ENCODE measurements around the gene WWOX.
"Not testable (repeated sequence)": the region's sequence is repeated elsewhere in the genome, so short reads cannot be mapped to it uniquely, and the experiment has no call there.

Gene WWOX

DNA sequence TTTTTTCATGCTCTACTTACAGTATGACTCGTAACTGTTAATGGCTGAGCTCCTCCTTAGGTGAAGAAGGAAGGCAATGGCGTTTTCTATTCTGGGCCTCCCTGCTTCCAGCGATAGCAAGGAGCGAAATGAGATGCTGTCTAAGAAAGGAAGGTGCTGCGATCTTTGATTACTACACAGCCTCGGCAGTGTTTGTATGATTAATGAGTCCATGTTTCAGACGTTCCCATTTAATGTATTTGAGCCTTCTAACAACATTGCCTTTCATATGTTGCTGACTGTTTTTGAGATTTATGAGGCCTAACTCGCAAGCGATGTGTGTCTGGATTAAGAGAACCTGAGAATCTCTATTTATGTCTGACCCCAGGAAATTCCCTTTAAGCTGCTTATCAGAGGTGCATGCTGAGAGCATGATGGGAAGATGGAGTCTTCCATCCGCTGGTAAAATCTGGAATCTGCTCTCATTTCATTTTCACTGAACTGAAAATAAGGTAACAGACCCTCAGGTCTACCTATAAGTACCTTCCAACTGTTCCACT lies 403.4 kb downstream of the WWOX start:
- no peak for DNase-seq (ENCODE audit: low spot score)

DNA sequence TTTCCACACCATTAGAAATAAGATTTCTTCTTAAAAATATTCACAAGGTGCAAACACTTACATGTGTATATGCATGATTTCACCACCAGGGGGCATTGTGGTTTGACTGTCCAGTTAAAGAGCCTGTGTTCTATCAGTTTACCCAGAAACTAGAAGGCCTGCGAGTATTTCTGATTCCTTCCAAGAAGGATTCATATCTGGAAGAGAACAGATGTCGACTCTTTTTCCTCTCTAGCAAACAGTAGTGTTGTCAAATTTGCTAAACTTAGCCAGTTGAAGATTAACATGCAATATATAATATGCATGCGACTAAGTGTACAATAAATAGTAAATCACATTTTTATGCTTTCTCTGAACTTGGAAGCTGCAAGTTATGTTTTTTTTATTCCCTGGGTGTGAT lies 404.1 kb downstream of the WWOX start:
- peak; percentile 1 for DNase-seq (ENCODE audit: low spot score)

- no peak for DNase-seq (ENCODE audit: low spot score)
Measured at GRCh38 chr16:78504401-78504851, 405.0 kb downstream of the WWOX start.

GRCh38 chr16:78505036-78505435 lies 405.6 kb downstream of the WWOX start:
- DNase-seq (ENCODE audit: low spot score), result no peak

- DNase-seq (ENCODE audit: low spot score), result no peak
Measured at GRCh38 chr16:78505544-78506366, 406.3 kb downstream of the WWOX start.

DNA sequence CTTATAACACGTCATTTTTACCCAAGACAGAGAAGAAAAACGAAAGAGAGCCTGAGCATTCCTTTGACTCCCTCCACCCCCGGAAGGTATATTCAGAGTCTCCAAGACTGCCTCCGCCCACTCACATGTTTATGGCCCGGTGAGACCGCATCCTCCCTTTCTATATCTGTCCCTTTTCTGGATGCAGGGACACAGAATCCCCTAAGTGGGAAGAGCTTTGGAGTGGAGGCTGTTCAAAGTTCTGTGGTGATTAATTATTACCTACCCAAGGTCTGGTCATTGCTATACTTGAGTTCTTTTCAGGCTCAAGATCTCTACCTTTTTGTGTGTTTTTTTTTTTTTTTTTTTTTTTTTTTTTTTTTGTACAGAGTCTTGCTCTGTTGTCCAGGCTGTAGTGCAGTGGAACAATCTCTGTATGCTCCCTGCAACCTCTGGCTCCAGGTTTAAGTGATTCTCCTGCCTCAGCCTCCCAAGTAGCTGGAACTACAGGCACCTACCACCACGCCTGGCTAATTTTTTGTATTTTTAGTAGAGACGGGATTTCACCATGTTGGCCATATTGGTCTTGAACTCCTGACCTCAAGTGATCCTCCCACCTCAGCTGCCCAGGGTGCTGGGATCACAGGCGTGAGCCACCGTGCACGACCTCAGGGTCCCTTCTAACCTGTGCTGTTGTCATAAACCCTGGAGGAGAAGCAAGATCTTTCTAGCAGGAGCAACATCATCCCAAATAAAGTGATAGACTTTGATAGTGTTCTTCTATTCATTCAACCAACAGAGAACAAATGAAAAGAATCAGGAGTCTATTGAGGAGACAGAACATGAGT lies 407.1 kb downstream of the WWOX start:
- no peak for DNase-seq (ENCODE audit: low spot score)

DNA sequence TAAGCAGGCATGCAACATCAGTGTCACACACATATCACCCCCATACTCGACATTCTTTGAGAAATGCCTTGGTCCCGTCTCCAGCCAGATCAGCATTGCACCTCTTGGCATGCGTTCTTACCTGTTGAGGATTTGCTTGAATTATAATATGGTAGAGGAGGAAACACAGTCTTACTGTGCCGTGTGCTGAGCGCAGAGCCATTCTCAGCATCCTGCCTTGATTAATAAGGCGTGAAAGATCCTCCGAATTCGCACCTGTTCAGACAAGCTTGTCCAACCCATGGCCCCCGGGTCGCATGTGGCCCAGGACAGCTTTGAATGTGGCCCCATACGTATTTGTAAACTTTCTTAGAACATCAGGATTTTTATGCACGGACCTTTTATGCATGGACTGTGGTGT lies 408.1 kb downstream of the WWOX start:
- DNase-seq (ENCODE audit: low spot score), result no peak

DNA sequence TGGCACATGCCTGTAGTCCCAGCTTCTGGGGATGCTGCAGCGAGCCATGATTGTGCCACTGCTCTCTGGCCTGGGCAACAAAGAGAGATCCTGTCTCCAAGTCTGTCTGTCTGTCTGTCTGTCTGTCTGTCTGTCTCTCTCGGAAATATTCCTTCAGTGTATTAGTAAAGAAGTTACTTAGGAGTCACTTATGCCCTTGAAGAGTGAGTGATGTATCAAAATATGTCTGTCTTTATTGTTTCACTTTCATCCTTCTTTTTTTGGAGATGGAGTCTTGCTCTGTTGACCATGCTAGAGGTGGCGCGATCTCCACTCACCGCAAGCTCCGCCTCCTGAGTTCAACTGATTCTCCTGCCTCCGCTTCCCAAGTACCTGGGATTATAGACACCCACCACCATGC lies 410.5 kb downstream of the WWOX start:
- no peak for DNase-seq (ENCODE audit: low spot score)

GRCh38 chr16:78510496-78510895 lies 411.0 kb downstream of the WWOX start:
- no peak for DNase-seq (ENCODE audit: low spot score)

DNA sequence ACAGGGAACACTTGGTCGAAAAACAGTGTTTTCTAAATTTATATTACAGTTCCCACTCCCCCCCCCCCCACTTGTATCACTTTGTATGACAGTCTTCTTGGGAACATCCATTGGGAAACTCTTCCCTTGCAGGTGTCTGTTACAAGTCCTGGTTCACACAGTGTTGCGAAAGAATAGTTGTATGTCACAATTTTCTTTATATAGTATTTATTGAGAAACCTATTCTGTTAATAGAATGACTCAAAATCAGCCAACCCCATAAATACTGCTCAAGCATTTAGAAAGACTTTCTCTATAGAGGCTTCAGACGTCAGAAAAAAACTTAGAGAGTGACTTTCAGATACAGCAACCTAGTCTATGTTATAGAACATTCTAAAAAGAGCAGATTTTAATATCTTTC lies 414.4 kb downstream of the WWOX start:
- DNase-seq (ENCODE audit: low spot score), result no peak

DNA sequence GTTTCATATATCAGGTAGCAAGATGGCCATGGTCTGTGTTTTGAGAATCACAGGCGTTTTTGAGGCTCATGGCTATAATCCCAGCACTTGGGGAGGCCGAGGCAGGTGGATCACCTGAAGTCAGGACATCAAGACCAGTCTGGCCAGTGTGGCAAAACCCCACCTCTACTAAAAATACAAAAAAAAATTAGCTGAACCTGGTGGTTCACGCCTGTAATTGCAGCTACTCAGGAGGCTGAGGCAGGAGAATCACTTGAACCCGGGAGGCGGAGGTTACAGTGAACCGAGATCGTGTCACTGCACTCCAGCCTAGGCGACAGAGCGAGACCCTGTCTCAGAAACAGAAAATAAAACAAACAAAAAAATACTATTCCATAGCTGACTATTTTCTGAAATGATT lies 415.4 kb downstream of the WWOX start:
- DNase-seq (ENCODE audit: low spot score), result not testable (repeated sequence)

DNA sequence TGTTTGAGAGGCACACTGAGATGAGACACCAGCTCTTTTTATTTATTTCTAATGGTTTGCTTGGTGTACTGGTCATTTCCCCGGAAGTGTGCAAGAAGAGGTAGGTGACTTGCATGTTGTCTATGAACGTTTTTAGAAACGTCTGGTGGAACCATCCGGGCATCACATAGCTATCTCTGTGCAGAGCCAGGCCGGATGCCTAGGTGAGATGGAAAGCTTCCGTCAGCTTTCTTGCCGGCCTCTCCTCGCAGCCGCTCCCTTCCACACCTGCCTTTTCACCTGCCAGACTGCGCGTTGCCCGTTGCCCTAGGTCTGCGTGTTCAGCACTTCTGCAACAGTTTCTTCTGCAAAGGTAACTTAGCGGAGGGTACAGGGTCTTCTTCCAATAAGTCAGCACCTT lies 416.0 kb downstream of the WWOX start:
- DNase-seq (ENCODE audit: low spot score), result no peak

- no peak for DNase-seq (ENCODE audit: low spot score)
Measured at GRCh38 chr16:78516006-78516736, 416.7 kb downstream of the WWOX start.

DNA sequence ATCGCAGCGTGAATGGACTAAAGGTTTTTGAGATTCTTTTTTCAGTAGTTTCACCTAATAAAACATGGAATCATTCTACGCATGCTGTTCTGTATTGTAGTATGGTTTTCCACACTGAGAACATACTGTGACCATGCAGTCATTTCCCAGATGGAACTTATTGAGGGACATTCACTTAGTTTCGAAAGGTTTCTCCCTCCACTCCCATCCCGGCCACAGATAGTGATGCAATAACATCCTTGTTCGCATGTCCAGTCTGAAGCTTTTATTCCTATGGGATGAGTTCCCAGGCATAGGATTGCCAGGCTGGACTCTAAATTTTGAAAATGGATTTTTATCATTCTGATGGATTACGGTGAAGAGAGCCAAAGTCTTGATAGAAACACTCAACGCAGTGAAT lies 420.4 kb downstream of the WWOX start:
- no peak for DNase-seq (ENCODE audit: low spot score)

GRCh38 chr16:78520470-78520869 lies 421.0 kb downstream of the WWOX start:
- no peak for DNase-seq (ENCODE audit: low spot score)

DNA sequence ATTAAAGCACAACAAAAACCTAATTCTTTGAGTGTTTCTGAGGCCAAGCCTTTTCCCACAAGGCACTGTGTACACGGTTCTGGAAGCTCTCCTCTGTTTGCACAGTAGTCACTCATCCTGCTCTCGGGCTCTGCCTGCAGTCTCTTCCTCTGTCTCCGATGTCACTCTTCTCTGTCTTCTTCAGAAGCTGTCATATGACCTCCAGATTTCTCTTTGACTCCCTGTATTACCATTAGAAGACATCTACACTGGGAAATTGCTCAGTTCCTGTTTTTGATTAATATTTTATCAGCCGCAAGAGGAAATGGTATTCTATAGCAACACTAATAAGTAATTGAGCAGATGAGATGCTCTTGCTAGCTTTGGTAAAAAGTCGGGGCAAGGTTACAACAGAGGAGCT lies 422.9 kb downstream of the WWOX start:
- DNase-seq (ENCODE audit: low spot score), result no peak

GRCh38 chr16:78523212-78523985 lies 423.9 kb downstream of the WWOX start:
- DNase-seq (ENCODE audit: low spot score), result no peak

- DNase-seq (ENCODE audit: low spot score), result no peak
Measured at GRCh38 chr16:78524066-78524595, 424.7 kb downstream of the WWOX start.

DNA sequence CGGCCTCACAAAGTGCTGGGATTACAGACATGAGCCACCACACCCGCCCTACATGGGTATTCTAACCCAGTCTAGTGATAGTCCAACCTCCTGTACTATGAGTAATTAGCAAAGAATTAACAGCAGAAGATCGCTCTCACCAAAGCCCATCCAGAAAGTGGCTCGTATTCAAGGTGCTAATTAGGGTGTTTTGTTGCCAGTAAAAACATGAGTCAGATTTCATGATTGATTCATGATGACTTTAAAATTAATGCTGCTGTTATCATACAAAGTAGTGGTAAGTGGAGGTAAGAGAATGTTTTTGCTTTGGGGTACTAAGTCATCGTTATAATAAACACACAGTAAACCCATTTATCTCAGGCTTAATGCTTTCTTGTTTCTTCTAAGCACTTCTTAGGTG lies 428.8 kb downstream of the WWOX start:
- no peak for DNase-seq (ENCODE audit: low spot score)

GRCh38 chr16:78529881-78530280 lies 430.4 kb downstream of the WWOX start:
- no peak for DNase-seq (ENCODE audit: low spot score)

- DNase-seq (ENCODE audit: low spot score), result no peak
Measured at GRCh38 chr16:78530283-78530682, 430.8 kb downstream of the WWOX start.
